MM.1S (cell line): ENCODE results near the gene SFMBT2.

Experiments
- DNase-seq: peaks from one replicate; pipeline ENCODE4 v3.0.0-alpha.2; 2015
- H2AFZ ChIP-seq: fragments of 300-600 bp; sonication (generic); 2 replicates; pipeline ENCODE4 v1.6.0; 2016; ENCODE audit warnings: antibody characterized with exemption, low read length
- H3F3A ChIP-seq: fragments of 300-600 bp; sonication (generic); 2 replicates; pipeline ENCODE4 v1.6.1; 2016; ENCODE audit warnings: mild to moderate bottlenecking, antibody characterized with exemption, low read length, moderate library complexity, mixed read lengths; ENCODE audit not compliant: insufficient read depth
- H3K27ac ChIP-seq: fragments of 300-600 bp; sonication (generic); 2 replicates; pipeline ENCODE4 v1.5.1; 2016; ENCODE audit warnings: mild to moderate bottlenecking, low read length
- H3K27me3 ChIP-seq: fragments of 300-600 bp; sonication (generic); replicated peaks from 2 replicates; pipeline ENCODE4 v1.6.0; 2016; ENCODE audit warnings: low read length; ENCODE audit not compliant: insufficient read depth
- H3K36me3 ChIP-seq: fragments of 300-600 bp; sonication (generic); replicated peaks from 2 replicates; pipeline ENCODE4 v1.6.1; 2016; ENCODE audit warnings: mild to moderate bottlenecking, low read length, mixed read lengths; ENCODE audit not compliant: insufficient read depth
- H3K4me1 ChIP-seq: fragments of 300-600 bp; sonication (generic); 2 replicates; pipeline ENCODE4 v1.6.1; 2016; ENCODE audit warnings: low read length, mixed read lengths
- H3K4me2 ChIP-seq: fragments of 300-600 bp; sonication (generic); 2 replicates; pipeline ENCODE4 v1.6.0; 2016; ENCODE audit warnings: low read depth, low read length
- H3K4me3 ChIP-seq: fragments of 300-600 bp; sonication (generic); 2 replicates; pipeline ENCODE4 v1.5.1; 2016; ENCODE audit warnings: low read length, mixed read lengths
- H3K79me2 ChIP-seq: fragments of 300-600 bp; sonication (generic); 2 replicates; pipeline ENCODE4 v1.6.1; 2016; ENCODE audit warnings: mixed run types, low read length, mixed read lengths
- H3K9ac ChIP-seq: fragments of 300-600 bp; sonication (generic); 2 replicates; pipeline ENCODE4 v1.6.1; 2016; ENCODE audit warnings: low read length, mixed read lengths
- H3K9me2 ChIP-seq: fragments of 300-600 bp; sonication (generic); replicated peaks from 2 replicates; pipeline ENCODE4 v1.6.1; 2016; ENCODE audit warnings: mild to moderate bottlenecking, low read length, mixed read lengths; ENCODE audit not compliant: insufficient read depth
- H3K9me3 ChIP-seq: fragments of 300-600 bp; sonication (generic); replicated peaks from 2 replicates; pipeline ENCODE4 v1.6.1; 2016; ENCODE audit warnings: mild to moderate bottlenecking, low read length, mixed read lengths; ENCODE audit not compliant: insufficient read depth
- H4K20me1 ChIP-seq: fragments of 300-600 bp; sonication (generic); 2 replicates; pipeline ENCODE4 v1.6.1; 2016; ENCODE audit warnings: mild to moderate bottlenecking, low read length, moderate library complexity, mixed read lengths; ENCODE audit not compliant: insufficient read depth
- EZH2 ChIP-seq: fragments of 300-600 bp; sonication (generic); optimal IDR thresholded peaks from 2 replicates; pipeline ENCODE3; 2017; ENCODE audit warnings: low read depth, mild to moderate bottlenecking, antibody characterized with exemption, low read length, mixed read lengths
- EZH2phosphoT487 ChIP-seq: fragments of 300-600 bp; sonication (generic); IDR thresholded peaks from 2 replicates; pipeline ENCODE4 v1.6.1; 2018; ENCODE audit warnings: antibody characterized with exemption, low read length
- TF ChIP-seq, protein P1 (sequence below): fragments of 300-600 bp; sonication (generic); IDR thresholded peaks from 2 replicates; pipeline ENCODE4 v1.5.1; 2016; ENCODE audit warnings: antibody characterized with exemption, low read length, mixed read lengths

The SFMBT2 gene

GRCh38 chr10:7130191-7130911 is 280.5 kb downstream of the SFMBT2 start:
- H3F3A ChIP-seq, result no peaks in the 10 kb centered on the region
- H3K4me3 ChIP-seq, result no peak overlapping the region
- H3K27me3 ChIP-seq, result no peaks in the 10 kb centered on the region
- no peaks in the 10 kb centered on the region for H3K79me2 ChIP-seq
- H3K9me2 ChIP-seq, result no peaks in the 10 kb centered on the region
- H3K9me3 ChIP-seq, result no peaks in the 10 kb centered on the region
- no peak for DNase-seq
- no peak overlapping the region for H3K27ac ChIP-seq
- H4K20me1 ChIP-seq, result no peaks in the 10 kb centered on the region
- no peak overlapping the region for H3K4me2 ChIP-seq
- H3K36me3 ChIP-seq, result no peaks in the 10 kb centered on the region
- no peak overlapping the region for H3K9ac ChIP-seq
- no peaks in the 10 kb centered on the region for H3K4me1 ChIP-seq
- no peak overlapping the region for H2AFZ ChIP-seq
- TF ChIP-seq, protein P1, sequence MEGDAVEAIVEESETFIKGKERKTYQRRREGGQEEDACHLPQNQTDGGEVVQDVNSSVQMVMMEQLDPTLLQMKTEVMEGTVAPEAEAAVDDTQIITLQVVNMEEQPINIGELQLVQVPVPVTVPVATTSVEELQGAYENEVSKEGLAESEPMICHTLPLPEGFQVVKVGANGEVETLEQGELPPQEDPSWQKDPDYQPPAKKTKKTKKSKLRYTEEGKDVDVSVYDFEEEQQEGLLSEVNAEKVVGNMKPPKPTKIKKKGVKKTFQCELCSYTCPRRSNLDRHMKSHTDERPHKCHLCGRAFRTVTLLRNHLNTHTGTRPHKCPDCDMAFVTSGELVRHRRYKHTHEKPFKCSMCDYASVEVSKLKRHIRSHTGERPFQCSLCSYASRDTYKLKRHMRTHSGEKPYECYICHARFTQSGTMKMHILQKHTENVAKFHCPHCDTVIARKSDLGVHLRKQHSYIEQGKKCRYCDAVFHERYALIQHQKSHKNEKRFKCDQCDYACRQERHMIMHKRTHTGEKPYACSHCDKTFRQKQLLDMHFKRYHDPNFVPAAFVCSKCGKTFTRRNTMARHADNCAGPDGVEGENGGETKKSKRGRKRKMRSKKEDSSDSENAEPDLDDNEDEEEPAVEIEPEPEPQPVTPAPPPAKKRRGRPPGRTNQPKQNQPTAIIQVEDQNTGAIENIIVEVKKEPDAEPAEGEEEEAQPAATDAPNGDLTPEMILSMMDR, result no peak
- no peak for TF ChIP-seq EZH2
- TF ChIP-seq EZH2phosphoT487, result no peak

DNA sequence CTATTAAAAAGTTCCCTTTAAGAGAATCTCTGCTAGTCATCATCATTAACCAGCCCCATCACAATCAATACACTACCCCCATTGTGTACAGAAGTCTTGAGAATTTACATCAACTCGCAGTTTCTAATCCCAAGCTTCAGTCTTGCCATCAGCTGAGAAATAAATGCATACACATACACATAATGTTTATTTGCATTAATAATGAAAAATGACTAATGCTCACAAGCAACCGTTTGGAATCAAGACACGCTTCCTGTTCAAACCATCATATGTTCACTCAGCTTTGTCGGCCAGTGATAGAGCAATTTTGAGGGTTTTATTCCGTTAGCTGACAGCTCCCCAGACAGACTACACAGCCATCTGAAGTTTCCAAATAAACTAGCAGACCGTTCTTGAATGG is 287.1 kb downstream of the SFMBT2 start:
- Histone ChIP-seq H3K27me3 (no peaks in the 10 kb centered on the region), H3K4me3 (no peak overlapping the region), H3F3A (no peaks in the 10 kb centered on the region), H3K9ac (no peak overlapping the region), H4K20me1 (no peaks in the 10 kb centered on the region), H3K27ac (no peak overlapping the region), H3K9me3 (no peaks in the 10 kb centered on the region), H3K4me2 (no peak overlapping the region), H3K36me3 (no peaks in the 10 kb centered on the region), H3K4me1 (no peaks in the 10 kb centered on the region), H2AFZ (no peak overlapping the region), H3K9me2 (no peaks in the 10 kb centered on the region), H3K79me2 (no peaks in the 10 kb centered on the region)
- no peak for TF ChIP-seq EZH2
- TF ChIP-seq EZH2phosphoT487, result no peak
- TF ChIP-seq, protein P1, result no peak
- DNase-seq, result no peak

GRCh38 chr10:7122561-7122960 is 288.3 kb downstream of the SFMBT2 start:
- Histone ChIP-seq H3K4me1 (no peaks in the 10 kb centered on the region), H3K27ac (no peak overlapping the region), H3K79me2 (no peaks in the 10 kb centered on the region), H3K4me3 (no peak overlapping the region), H3K4me2 (no peak overlapping the region), H4K20me1 (no peaks in the 10 kb centered on the region), H2AFZ (no peak overlapping the region), H3K9me3 (no peaks in the 10 kb centered on the region), H3K36me3 (no peaks in the 10 kb centered on the region), H3F3A (no peaks in the 10 kb centered on the region), H3K9me2 (no peaks in the 10 kb centered on the region), H3K9ac (no peak overlapping the region), H3K27me3 (no peaks in the 10 kb centered on the region)
- DNase-seq, result no peak
- TF ChIP-seq EZH2, result no peak
- TF ChIP-seq, protein P1, result no peak
- no peak for TF ChIP-seq EZH2phosphoT487
